ENCODE data around the gene MAB21L4.
A peak's percentile ranks its signal among the peaks of the same experiment; 100 is the strongest.

GRCh38 chr2:240871071-240871958 lies 24.6 kb downstream of the MAB21L4 start:
- TF ChIP-seq CTCF (IDR thresholded peaks at IDR 0.05) (no peak), POLR2A (IDR thresholded peaks at IDR 0.05) (peak; percentile 12)
